Epithelial cell of proximal tubule (primary cell): ENCODE measurements around the gene GTF2H2C. TPM values are rescaled to one million over a fixed set of nuclear protein-coding genes. Genes with fewer than 3 reads are reported as not detected.

Experiments
- DNase-seq: peaks from one replicate; pipeline ENCODE4 v3.0.0-alpha.2; 2011; ENCODE audit warnings: low read depth
- H3K4me3 ChIP-seq: 2 replicates; pipeline ENCODE4 v1.5.1; 2011; ENCODE audit warnings: low read depth, mild to moderate bottlenecking, low read length
- total RNA-seq: library from RNA; depleted of rRNA; stranded (reverse); fragments of >200 nt; gene quantifications from 2 replicates; pipeline ENCODE4 v1.2.3, GENCODE V29; 2015
- TF ChIP-seq, protein P1 (sequence below): conservative IDR thresholded peaks from 2 replicates; pipeline ENCODE4 v1.5.1; 2012; ENCODE audit warnings: low read depth, mild to moderate bottlenecking, low read length

Gene GTF2H2C
- total RNA-seq, 1 donor from 2014 or later, result 23.2 TPM

GRCh38 chr5:69522035-69522434 lies 38.0 kb upstream of the GTF2H2C start:
- no peak overlapping the region for H3K4me3 ChIP-seq
- TF ChIP-seq, protein P1, sequence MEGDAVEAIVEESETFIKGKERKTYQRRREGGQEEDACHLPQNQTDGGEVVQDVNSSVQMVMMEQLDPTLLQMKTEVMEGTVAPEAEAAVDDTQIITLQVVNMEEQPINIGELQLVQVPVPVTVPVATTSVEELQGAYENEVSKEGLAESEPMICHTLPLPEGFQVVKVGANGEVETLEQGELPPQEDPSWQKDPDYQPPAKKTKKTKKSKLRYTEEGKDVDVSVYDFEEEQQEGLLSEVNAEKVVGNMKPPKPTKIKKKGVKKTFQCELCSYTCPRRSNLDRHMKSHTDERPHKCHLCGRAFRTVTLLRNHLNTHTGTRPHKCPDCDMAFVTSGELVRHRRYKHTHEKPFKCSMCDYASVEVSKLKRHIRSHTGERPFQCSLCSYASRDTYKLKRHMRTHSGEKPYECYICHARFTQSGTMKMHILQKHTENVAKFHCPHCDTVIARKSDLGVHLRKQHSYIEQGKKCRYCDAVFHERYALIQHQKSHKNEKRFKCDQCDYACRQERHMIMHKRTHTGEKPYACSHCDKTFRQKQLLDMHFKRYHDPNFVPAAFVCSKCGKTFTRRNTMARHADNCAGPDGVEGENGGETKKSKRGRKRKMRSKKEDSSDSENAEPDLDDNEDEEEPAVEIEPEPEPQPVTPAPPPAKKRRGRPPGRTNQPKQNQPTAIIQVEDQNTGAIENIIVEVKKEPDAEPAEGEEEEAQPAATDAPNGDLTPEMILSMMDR, result no peak
- no peak for DNase-seq

DNA sequence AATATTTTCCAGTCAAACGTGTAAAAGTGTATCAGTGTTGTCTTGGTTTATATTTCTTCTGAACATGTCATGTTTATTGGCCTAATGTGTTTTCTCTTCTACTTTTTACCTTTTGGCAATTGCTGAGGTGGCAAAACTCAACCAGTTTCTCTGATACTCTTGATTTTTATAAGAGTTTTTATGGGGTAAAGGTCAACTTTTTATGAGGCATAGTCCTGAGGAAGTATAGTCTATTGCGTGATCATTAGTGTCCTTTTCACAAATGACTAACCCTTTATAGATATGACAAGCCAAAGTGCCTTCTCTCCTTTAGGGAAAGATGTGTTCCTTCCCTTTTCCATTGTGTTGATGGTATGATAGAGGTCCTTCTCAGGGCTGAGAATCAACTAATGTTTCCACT lies 34.5 kb upstream of the GTF2H2C start:
- no peak overlapping the region for H3K4me3 ChIP-seq
- DNase-seq, result no peak
- TF ChIP-seq, protein P1, result no peak

DNA sequence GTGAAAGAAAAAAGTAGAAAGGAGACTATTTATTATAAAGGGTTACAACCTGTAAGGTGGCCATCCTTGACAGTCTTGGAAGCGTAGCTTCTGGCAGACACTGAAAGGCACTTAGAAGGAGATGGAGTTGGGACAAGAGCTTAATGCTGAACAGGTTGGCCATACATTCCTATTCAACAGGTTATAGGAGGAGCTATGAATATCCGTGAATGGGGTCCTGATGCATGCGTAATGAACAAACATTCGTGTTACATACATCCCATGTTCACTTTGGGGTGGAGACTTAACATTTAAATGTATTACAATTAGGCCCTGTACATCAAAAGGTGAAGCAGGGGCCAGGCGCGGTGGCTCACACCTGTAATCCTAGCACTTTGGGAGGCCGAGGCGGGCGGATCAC lies 33.3 kb upstream of the GTF2H2C start:
- H3K4me3 ChIP-seq, result no peak overlapping the region
- TF ChIP-seq, protein P1, result no peak
- DNase-seq, result no peak

DNA sequence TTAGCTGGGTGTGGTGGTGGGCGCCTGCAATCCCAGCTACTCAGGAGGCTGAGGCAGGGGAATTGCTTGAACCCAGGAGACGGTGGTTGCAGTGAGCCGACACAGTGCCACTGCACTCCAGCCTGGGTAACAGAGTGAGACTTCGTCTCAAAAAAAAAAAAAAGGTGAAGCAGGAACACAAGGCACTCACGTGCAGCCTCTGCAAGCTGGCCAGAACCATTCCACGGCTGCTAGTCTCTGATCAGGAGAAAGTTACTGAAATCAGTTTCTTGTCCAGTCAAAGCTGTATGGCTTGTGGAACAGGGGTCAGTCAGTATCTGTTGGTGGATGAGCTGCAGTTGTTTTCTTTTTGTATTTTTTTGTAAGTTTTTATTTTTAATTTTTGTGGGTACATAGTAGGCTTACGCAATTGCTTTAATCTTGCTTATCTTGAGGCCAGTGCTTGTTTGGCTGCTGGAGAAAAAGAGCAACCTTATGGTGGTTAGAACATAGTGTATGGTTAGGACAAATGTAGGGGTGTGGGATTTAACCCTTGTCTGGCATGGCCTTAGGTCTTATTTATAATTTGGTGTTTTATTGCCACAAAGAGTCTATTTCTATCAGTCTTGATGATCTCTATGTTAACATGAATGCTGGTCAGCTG lies 32.7 kb upstream of the GTF2H2C start:
- DNase-seq, result no peak
- H3K4me3 ChIP-seq, result no peak overlapping the region
- TF ChIP-seq, protein P1, result no peak

GRCh38 chr5:69528035-69528434 lies 32.0 kb upstream of the GTF2H2C start:
- no peak overlapping the region for H3K4me3 ChIP-seq
- DNase-seq, result no peak
- TF ChIP-seq, protein P1, result no peak

DNA sequence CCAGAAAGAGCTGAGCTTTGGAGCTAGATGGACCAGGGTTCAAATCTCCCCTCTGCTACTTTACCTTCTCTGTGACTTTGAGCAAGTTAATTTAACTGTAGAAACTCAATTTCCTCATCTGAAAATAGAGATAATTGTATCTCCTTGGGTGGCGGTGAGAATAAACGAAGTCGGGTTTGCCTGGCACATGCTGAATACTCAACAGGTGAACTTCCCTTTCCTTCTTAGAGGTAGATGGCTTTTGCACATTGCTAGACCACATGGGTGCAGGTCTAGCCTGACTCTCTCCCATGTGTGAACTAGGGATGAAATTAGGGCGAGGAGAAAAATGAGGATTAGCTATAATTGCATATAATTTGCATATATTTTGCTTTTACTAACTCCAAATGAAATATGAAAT lies 31.4 kb upstream of the GTF2H2C start:
- no peak for DNase-seq

More for the DNA sequence above, 31.4 kb upstream of the GTF2H2C start:
- TF ChIP-seq, protein P1, result no peak
- H3K4me3 ChIP-seq, result no peak overlapping the region
